Measurements from ENCODE around the gene DNAJA3.
"Not testable (repeated sequence)": the region's sequence is repeated elsewhere in the genome, so short reads cannot be mapped to it uniquely, and the experiment has no call there.

DNAJA3 gene

DNA sequence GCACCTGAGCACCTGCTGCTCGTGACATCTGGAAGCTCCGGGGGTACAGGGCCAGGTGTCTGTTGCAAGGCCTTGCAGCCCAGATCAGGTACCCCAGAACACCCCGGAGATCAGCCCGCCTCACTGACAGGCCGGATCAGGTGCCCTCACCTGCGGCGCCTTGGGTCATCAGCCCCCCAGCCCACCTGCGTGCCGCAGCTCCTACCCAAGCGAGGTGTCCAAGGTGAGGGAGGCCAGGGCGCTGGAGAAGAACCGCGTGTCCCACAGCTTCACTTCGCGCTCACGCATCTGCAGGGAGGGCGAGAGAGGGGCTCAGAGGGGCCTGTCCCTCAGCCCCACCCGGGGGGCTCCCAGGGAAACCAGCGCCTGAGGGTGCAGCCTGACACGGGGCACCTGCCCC, 37.9 kb upstream of the DNAJA3 start:
- no peak for DNase-seq (ENCODE audit: low spot score)

DNA sequence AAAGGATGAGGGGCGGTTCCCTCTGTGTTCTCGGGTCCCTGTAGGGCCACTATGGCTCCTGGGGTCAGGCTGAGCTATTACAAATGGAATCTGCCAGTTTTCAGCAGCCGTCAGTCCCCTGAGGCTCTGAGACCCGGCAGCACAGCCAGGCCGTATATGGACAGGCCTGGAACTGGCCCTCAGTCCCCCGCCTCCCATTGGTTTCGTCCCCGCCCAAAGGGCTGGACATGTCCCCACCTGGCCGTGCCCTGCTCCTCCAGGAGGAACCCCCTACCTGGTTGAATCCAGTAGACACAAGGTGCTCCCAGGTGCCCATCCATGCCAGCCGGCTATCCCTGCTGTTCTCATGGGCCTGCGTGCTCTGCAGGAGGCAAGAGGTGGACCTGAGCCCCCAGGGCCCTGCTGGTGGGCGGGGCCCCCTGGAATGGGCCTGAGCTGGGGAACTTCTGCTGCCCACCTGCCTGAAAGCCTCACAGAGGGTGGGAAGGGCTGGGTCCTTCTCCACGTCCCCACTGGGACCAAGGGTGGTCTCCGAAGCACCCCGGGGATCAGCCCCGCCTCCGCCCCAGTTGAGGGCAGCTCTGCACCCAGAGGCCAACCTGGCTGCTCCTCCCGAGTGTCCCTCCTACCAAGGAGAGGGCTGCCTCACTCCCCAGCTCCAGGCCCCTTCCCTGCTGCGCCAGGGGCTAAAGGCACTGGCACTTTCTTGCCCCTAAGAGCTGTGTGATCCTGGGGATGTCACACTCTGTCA, 37.2 kb upstream of the DNAJA3 start:
- no peak for DNase-seq (ENCODE audit: low spot score)

DNA sequence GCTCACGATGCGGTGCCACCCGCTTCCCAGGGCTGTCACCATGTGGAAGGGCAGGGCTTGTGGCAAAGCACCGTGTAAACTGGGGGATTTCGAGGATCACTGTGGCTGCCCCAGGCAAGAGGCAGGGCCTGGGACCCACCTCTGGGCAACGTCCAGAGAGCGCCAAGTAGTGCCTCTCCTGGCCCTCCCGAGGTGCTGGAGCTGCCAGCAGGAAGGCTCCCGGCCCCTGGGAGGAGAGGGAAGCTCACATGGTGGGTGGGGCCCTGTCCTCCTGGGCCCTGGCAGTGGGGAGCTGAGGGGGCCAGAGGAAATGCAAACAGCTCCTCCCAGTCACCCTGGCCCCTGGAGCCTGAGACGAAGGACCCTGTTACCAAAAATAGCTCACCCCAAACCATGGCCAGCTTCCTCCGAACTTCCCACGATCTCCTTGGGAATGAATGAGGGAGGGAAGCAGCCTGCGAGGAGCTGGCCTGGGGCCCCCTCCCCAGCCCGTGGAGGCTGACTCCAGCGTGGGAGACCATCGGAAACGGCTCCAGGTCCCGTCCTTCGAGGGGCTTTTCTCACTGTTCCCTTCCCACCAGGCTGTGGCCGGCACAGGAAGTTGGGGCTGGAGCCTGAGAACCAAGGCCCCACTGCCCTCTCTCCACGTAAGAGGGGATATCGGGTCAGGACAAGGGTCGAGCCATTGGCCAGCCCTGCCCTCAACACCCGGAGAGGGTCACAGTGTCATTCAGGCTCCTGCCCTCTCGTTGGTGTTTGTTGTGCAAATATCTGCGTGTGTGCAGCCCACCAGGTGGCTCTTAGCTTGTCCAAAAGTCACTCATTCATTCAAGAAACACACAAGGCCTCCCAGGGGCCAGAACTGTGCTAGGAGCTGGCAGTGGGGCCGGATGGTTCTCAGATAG, 36.4 kb upstream of the DNAJA3 start:
- no peak for DNase-seq (ENCODE audit: low spot score)

DNA sequence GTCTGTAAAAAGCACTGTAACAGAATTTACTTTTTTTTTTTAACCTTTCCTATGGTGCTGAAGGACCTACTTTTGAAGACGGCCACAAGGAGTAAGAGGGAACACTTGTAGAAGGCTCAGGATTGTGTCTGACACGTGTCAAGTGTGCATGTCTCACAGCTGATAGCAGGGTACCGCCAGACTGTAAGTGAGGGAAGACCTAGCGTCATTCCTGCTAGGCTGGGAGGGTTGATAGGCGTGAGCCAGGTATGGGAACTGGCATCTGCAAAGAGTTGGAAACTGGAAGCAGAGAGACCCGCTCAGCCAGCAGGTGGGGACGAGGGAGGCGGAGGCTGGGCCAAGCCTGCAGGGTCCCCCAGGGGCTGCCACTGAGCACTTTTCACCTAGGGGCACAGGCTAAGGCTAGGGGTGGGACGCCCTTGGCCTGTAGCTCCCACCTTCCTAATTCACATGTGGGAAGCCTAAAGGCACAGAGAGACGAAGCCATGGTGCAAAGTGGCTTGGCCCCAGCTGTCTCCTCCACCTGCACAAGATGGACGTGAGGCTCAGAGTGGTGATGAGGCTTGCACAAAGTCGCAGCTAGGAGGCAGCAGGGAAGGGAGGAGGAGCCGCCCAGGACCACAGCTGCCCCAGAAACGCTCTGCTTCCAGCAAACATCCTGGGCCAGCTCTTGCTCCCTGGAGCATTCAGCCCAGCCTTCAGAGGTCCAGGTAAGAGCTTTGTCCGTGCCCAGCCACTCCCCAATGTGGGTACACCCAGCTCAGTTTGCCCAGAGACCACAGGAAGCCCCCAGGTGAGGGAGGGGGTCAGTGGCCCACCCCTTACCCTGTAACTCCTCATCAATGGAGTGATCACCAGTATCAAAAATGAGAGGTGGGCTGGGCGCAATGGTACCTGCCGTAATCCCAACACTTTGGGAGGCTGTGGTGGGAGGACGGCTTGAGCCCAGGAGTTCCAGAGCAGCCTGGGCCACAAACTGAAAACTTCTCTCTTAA, 35.1 kb upstream of the DNAJA3 start:
- no peak for DNase-seq (ENCODE audit: low spot score)

DNA sequence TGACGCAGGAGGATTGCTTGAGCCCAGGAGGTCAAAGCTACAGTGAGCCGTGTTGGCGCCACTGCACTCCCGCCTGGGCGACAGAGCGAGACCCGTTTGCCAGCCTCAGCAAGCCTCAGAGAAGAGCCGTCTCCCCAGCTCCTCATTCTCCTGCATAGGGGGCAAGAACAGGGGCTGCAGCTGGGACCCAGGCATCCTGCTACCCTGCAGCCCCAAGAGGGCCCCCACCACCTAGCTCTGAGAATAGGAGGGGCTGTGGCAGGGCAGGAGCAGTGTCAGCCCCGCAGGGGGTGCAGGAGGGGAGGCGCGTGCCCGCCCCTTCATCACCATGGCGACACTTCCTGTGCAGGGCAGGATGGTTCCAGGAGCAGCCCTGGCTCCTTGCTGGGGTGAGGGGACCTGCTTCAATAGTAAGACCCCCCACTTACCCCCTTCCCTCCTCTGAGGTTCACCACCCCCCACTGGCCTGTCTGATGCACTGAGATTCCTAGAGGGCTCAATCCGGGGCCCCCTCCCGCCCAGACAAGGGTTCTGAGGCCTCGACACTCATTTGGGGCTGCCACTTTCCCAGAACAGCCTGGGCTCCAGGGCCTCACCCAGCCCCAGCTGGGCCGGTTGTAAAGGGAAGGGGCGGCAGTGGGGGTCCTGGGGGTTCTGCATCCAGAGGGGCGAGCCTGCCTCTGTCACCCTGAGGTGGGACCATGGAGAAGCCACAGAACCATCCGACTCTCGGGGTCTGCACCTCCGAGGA, 33.9 kb upstream of the DNAJA3 start:
- no peak for DNase-seq (ENCODE audit: low spot score)

DNA sequence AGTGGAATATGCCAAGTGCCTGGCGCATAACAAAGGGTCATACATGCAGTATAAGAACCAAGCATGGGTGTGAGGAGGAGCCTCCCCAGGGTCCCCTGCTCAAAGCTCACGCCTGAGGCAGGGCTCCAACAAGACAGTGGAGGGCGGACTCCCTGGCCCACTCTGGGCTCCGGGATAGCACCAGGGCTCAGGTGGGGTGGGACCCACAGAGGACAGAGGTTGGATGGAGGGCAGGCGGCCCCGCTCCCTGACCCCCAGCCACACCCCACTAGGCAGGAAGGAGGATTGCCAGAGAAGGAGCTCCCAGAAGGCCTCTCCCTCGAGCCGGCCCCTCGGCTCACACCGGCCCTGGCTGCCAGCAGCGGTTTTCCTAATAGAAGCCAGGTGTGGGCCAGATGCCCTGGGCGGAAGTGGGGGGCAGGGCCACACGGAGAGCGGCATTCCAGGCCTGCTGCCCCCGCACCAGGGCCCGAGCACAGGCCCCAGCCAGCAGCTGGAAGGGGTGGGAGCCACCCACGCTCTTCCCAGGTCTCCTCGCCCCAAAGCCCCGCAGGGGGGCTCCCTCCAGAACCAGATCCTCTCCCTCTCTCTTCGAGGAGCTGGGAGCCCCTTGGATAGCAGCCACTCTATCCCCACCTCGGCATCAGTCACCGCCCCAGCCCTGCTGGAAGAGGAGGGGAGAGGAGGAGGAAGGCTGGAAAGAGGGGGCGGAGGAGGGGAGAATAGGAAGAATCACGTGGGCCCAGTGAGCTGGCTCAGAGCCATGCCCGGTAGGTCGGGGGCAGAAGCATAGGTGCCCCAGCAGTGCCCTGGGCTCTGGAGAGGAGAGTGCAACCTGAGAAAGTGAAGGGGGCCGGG, 33.1 kb upstream of the DNAJA3 start:
- DNase-seq (ENCODE audit: low spot score), result no peak

DNA sequence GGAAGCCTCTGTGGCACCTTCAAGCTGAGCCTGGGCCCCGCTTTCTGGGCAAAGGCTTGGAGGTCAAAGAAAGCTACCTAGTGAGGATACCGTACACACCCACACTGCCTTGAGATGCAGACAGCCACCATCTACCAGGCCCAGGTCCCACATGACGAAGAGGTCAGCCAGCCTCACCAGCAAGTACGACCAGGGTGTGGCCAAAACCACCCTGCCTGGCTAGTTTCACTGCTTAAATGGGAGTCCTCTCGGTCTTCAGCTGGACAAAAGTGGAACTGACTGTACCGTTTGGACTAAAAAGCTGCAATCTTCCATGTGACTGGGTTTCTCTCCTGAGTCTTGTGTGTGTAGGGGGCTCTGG, 32.4 kb upstream of the DNAJA3 start:
- DNase-seq (ENCODE audit: low spot score), result no peak

DNA sequence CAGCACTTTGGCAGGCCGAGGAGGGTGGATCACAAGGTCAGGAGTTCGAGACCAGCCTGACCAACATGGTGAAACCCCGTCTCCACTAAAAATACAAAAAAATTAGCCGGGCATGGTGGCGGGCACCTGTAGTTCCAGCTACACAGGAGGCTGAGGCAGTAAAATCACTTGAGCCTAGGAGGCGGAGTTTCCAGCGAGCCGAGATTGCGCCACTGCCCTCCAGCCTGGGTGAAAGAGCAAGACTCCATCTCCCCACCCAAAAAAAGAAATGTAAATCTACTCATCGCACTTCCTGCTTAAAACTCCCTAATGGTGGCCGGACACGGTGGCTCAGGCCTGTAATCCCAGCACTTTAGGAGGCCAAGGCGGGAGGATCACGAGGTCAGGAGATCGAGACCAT, 31.8 kb upstream of the DNAJA3 start:
- not testable (repeated sequence) for DNase-seq (ENCODE audit: low spot score)

DNA sequence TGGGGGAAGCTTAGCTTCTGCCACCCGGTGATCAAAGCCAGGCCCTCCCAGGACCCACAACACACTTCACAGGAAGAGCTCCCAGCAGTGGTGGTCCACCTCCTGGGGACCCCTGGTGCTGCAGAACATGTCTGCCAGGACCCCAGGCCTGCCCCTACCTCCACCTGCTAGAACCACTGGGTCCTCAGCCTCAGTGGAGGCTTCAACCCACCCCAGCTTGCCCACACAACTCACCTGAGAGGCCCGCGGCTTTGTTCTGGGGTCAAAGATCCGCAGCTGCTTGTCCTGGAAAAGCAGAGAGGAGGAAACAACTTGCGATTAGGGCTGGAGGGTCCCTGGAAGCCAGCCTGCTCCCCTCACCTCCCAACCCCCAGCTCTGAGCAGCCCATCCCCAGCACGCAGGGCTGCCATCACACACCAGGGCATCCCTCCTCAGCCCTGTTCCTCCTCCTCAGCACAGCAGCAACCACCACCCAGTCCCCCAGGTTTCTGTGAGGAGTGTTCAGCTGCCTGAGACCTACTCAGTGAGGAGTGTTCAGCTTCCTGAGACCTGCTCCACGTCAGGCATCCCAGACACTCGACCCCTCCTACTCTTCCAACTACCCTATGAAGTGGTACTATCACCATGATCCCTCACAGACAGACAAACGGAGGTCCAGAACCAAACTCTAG, 30.5 kb upstream of the DNAJA3 start:
- DNase-seq (ENCODE audit: low spot score), result no peak

DNA sequence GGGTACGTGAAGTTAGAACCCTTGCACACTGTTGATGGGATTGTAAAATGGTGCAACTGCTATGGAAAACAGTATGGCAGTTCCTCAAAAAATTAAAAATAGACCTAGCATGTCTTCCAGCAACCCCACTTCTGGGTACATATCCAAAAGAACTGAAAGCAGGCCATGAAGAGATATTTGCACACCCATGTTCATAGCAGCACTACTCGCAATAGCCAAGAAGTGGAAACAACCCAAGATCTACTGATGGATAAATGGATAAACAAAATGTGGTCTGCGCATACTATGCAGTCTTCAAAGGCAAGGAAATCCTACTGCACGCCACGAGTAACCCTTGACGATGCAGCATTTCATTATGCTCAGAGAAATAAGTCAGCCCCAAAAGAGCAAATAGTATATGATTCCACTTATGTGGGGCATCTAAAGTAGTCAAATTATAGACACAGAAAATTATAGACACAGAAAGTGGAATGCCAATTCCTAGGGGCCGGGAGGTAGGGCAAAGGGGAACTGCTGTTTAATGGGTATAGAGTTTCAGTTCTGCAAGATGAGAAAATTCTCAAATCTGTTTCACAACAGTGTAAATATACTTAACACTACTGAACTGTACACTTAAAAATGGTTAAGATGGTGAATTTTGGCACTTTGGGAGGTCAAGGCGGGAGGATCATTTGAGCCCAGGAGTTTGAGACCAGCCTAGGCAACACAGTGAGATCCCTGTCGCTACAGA, 26.5 kb upstream of the DNAJA3 start:
- DNase-seq (ENCODE audit: low spot score), result no peak

DNA sequence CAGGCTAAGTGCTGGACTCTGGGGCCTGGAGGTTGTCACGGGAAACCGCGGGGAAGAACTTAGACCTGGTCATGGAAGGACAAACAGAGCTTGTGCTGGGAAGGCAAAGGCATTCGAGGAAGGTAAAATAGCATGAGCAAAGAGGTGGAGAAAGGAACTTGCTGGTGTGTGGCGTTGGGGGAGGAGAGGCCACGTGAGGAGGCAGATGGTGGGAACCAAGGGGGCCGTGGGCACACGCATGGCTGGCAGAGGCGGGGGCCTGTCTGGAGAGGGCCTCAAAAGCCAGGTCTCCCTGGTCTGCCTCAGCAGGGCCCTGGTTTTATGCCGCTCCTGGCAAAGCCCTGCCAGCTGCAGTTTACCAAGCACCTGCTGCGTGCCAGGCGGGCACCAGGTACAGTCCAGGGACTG, 24.6 kb upstream of the DNAJA3 start:
- DNase-seq (ENCODE audit: low spot score), result no peak

DNA sequence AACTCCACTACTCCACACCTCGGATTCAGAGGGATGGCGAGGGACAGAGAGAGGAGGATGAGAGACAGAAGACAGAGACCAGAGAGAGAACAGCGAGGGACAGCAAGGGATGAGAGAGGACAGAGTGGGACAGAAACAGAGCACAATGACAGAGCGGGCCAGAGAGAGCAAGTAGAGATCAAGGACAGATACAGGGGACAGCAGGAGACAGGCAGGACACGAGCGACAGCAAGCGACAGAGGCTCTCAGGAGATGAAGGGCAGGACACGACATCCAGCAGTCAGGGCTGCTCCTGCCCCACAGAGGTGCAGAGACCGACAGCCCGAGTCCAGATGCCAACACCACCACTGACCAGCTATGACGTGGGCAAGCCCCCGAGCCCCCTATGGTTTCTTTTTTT, 24.2 kb upstream of the DNAJA3 start:
- no peak for DNase-seq (ENCODE audit: low spot score)

DNA sequence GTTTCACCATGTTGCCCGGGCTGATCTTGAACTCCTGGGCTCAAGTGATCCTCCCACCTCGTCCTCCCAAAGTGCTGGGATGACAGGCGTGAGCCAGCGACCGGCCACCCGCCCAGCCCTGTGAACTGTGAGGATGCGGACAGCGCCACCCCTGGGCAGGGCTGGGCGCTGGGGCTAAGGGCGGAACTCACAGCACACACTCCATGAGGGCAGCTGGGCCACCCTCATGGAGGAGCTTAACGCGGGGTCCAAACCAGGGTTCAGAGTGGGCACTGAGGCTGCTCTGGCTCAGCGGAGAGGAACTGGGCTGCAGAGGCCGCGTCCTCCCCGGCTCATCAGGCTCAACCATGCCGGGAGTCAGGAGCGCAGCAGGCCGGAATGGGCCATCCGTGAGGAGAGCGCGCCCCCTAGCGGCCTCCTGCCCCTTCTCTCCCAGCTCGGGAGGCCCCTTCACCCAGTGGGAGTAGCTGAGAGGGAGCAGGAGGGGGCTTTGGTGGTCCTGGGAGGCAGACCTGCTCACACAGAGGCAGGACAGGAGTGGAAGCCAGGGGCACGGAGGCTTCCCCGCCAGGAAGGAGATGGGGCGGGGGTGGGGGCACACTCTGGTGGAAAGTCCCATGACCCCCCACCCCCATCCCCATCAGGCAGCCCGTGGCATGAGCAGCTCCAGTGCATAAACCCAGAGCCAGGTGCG, 23.1 kb upstream of the DNAJA3 start:
- DNase-seq (ENCODE audit: low spot score), result peak; percentile 67

DNA sequence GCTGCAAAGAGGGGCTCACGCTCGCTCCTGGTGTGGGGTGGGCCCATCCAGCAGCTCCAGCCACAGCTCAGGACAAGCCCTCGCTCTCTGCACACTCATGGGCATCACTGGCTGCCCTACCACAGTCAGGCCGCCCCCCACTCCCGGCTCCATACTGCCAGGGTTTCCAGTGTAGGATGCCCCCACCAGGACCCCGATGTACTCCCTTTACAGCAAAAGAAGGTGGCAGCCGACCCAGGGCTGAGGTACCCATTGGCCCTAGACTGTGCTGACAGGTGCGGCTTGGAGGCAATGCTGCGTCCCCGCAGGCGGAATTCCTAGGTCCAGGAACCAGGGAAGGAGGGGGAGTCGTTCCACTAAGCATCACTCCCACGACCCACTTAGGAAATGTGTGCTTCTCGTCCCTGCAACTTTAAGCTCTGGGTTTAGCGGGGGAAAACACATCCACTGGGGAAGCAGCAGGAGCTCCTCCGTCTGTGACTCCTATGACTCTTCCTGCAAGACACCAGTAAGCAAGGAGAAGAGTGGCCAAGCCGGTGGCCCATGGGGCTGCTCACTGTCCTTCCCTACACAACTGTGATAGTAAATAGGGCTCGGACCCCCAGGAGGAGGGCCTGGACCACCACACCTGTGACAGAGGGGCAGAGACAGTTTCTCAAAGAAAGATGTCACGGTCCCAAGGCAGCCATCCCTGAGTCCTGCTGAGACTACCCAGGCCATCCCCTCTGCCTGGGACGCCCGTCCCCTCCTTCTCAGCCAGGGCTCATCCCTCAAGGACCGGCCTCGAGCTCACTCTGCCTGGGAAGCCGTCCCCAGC, 22.3 kb upstream of the DNAJA3 start:
- DNase-seq (ENCODE audit: low spot score), result no peak

DNA sequence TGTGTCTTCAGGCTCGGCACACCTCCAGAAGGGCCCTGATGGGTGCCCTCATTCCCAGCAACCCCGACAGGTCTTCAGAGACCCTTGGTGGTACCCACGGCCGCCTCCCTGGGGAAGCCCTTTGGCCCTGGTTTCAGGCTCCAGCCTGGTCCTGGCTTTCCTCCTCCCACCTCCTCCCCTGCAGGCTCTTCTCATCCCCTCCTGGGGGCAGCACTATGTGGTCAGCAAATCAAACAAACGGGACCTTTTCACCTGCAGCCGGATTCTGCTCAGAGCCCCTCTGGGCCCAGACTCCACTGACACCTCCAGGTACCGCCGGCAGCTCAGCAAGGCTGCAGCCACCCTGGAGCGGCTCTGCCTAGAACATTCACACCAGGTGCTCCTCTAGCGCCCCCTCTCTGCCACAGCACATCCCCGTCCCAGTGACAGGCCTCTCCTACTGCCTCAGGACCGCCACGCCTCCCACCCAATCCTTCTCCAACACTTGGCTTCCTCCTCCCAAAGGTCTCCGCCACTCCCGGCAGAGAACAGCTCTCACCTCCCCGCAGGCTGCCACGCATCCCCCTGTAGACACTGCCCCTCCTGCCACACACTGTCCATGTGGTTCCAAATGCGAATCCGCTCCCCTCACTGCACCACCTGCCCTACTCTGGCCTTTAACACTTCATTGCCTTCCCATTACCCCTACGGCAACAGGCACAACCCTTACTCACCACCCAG, 21.3 kb upstream of the DNAJA3 start:
- DNase-seq (ENCODE audit: low spot score), result no peak

DNA sequence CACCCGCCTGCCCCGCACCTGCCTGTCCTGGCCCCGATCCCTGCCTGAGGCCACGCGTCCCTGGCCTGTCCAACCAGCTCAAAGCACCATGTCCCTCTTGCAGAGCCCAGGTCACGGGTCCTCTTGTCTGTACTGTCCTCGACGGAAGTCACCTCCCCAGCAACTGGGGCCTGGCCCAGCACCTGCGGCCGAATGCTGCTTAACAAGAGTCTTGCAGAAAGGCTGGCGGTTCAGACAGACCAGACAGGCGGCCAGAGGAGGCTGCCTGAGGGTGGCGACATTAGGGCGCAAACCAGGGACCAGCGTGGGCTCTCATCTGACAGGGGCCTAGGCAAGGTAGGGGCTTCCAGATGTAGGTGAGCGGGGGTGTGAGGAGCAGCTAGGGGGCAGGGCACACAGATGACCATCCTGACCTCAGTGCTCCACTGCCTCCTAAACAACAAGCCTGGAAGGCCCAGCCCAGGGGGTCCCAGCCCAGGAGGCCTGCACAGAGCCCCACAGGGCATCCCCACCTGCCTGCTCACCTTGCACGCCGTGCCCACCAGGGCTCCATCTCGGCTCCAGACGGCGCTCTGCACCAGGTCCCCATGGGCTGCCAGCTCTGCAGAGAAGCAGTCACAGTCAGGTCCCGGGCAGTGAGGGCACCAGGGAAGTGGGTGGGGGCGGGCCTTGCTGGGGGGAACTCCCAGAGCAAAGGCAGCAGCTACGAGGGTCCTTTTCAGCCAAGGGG, 20.5 kb upstream of the DNAJA3 start:
- no peak for DNase-seq (ENCODE audit: low spot score)

All from globus pallidus (tissue), 1 donor.